ENCODE results near the gene POLR3K. TPM values are rescaled to one million over a fixed set of nuclear protein-coding genes. Genes with fewer than 3 reads are reported as not detected.
A peak's percentile ranks its signal among the peaks of the same experiment; 100 is the strongest.

POLR3K gene
- total RNA-seq, 1 experiment from 2014 or later = 53.6 TPM

DNA sequence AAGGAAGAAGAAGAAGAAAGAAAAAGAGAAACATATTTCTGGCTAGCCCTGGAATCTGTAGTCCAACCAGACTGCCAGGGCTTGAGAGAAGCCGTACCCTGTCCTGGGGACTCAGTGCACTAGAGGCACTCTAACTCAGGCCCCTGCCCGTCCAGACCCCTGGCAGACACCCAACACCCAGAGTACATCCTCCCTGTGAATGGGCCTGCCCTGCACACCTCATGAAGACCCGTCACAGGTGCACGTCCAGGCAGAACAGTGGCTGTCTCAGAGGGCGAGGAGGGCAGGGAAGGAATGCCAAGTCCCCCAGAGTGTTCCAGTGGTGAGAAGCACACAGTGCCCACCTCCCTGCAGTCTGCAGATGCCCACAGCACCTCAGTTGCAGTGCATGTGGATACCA, 47.6 kb upstream of the POLR3K start:
- H2AK5ac ChIP-seq (ENCODE audit: insufficient read length, low read length) = no peak overlapping the region
- no peak overlapping the region for H3K4ac ChIP-seq (ENCODE audit: low read depth, low read length)
- no peak overlapping the region for H3K18ac ChIP-seq (ENCODE audit: insufficient read length, low read depth, low read length)
- H3K4me3 Mint-ChIP-seq = no peak overlapping the region
- TF ChIP-seq, protein P1, sequence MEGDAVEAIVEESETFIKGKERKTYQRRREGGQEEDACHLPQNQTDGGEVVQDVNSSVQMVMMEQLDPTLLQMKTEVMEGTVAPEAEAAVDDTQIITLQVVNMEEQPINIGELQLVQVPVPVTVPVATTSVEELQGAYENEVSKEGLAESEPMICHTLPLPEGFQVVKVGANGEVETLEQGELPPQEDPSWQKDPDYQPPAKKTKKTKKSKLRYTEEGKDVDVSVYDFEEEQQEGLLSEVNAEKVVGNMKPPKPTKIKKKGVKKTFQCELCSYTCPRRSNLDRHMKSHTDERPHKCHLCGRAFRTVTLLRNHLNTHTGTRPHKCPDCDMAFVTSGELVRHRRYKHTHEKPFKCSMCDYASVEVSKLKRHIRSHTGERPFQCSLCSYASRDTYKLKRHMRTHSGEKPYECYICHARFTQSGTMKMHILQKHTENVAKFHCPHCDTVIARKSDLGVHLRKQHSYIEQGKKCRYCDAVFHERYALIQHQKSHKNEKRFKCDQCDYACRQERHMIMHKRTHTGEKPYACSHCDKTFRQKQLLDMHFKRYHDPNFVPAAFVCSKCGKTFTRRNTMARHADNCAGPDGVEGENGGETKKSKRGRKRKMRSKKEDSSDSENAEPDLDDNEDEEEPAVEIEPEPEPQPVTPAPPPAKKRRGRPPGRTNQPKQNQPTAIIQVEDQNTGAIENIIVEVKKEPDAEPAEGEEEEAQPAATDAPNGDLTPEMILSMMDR (conservative IDR thresholded peaks at IDR 0.05) = no peak
- H3K9ac ChIP-seq (ENCODE audit: extremely low read depth, insufficient read length, low read length) = no peak overlapping the region
- H3K9me3 ChIP-seq (ENCODE audit: control insufficient read depth, low read depth, low read length) = no peaks in the 10 kb centered on the region
- H3K4me2 ChIP-seq (ENCODE audit: insufficient read depth, insufficient read length, low read length) = no peak overlapping the region
- H3K27me3 ChIP-seq (ENCODE audit: insufficient read depth, low read length) = no peaks in the 10 kb centered on the region
- no peaks in the 10 kb centered on the region for H3K79me1 ChIP-seq (ENCODE audit: insufficient read depth, low read depth, low read length, poor library complexity, severe bottlenecking)
- no peak for DNase-seq
- no peak overlapping the region for H2BK20ac ChIP-seq (ENCODE audit: low read depth, low read length, poor library complexity, severe bottlenecking)
- H2BK120ac ChIP-seq (ENCODE audit: low read depth, low read length, poor library complexity, severe bottlenecking) = no peak overlapping the region
- H3K23ac ChIP-seq (ENCODE audit: insufficient read length, low read depth, low read length) = no peak overlapping the region
- H3K36me3 Mint-ChIP-seq (ENCODE audit: insufficient read depth in 1 of 3, low read depth in 3 of 3) = peaks cover 2 to 31% (median 5%) of the 10 kb centered on the region in 3 experiments; a peak in 3 of 7 replicates
- no peaks in the 10 kb centered on the region for H4K20me1 ChIP-seq (ENCODE audit: control insufficient read depth, insufficient read depth, insufficient read length)
- no peaks in the 10 kb centered on the region for H3K4me1 Mint-ChIP-seq
- H4K91ac ChIP-seq (ENCODE audit: insufficient read length, low read depth, low read length) = no peak overlapping the region
- H3K27ac ChIP-seq (ENCODE audit: insufficient read length, low read depth, low read length) = no peak overlapping the region
- whole genome bisulfite sequencing (ENCODE audit: extremely low coverage, insufficient read length, low lambda C conversion rate) = no CpG with 5 or more reads among the region's 5 CpGs
- H2BK12ac ChIP-seq (ENCODE audit: insufficient read length, low read depth, low read length) = no peak overlapping the region
- no peak overlapping the region for H4K5ac ChIP-seq (ENCODE audit: insufficient read length, low read depth, low read length)
- H3K14ac ChIP-seq (ENCODE audit: insufficient read depth, low read length) = no peak overlapping the region; the same call in 1 of the 2 replicates
- H3K4me1 ChIP-seq (ENCODE audit: insufficient read depth, low read length) = no peaks in the 10 kb centered on the region
- no peak overlapping the region for H4K8ac ChIP-seq (replicated peaks; ENCODE audit: insufficient read length, low read depth, low read length)
- peak overlapping the region in 1 of 3 experiments; percentile 68; a peak in 2 of 7 replicates for H3K27ac Mint-ChIP-seq
- H3K56ac ChIP-seq (ENCODE audit: insufficient read length, low read depth, low read length) = no peak overlapping the region
- H3K9me3 Mint-ChIP-seq = no peaks in the 10 kb centered on the region; a peak in 1 of 5 replicates
- no peaks in the 10 kb centered on the region for H3K23me2 ChIP-seq (ENCODE audit: insufficient read length, low read depth, low read length, poor library complexity, severe bottlenecking)
- H2BK5ac ChIP-seq (ENCODE audit: insufficient read length, low read length) = no peak overlapping the region
- no peak overlapping the region for H2AFZ ChIP-seq (ENCODE audit: low read length)
- no peaks in the 10 kb centered on the region for H3K27me3 Mint-ChIP-seq (ENCODE audit: low read depth)
- no peak overlapping the region for H3T11ph ChIP-seq (ENCODE audit: low read length)
- no peaks in the 10 kb centered on the region for H3K79me2 ChIP-seq (ENCODE audit: insufficient read depth, low read length)
- H2BK15ac ChIP-seq (ENCODE audit: low read depth, low read length) = no peak overlapping the region

Data from H9 (cell line).